Fibroblast of upper back skin (primary cell): Measurements from ENCODE around the gene NFATC4.
"Not testable (repeated sequence)": the region's sequence is repeated elsewhere in the genome, so short reads cannot be mapped to it uniquely, and the experiment has no call there.

ENCODE experiments used
- DNase-seq: peaks from one replicate; pipeline ENCODE4 v3.0.0-alpha.2; 2013

The NFATC4 gene

GRCh38 chr14:24339284-24340151 lies 28.5 kb upstream of the NFATC4 start, which contains the start of gene RIPK3:
RIPK3 (minus strand) TSS chr14:24339991; CDS start chr14:24339826, 165 bp downstream.
- DNase-seq, result no peak

GRCh38 chr14:24340606-24341005 lies 27.4 kb upstream of the NFATC4 start:
- DNase-seq, result no peak

GRCh38 chr14:24342889-24343288 lies 25.1 kb upstream of the NFATC4 start:
- DNase-seq, result no peak

DNA sequence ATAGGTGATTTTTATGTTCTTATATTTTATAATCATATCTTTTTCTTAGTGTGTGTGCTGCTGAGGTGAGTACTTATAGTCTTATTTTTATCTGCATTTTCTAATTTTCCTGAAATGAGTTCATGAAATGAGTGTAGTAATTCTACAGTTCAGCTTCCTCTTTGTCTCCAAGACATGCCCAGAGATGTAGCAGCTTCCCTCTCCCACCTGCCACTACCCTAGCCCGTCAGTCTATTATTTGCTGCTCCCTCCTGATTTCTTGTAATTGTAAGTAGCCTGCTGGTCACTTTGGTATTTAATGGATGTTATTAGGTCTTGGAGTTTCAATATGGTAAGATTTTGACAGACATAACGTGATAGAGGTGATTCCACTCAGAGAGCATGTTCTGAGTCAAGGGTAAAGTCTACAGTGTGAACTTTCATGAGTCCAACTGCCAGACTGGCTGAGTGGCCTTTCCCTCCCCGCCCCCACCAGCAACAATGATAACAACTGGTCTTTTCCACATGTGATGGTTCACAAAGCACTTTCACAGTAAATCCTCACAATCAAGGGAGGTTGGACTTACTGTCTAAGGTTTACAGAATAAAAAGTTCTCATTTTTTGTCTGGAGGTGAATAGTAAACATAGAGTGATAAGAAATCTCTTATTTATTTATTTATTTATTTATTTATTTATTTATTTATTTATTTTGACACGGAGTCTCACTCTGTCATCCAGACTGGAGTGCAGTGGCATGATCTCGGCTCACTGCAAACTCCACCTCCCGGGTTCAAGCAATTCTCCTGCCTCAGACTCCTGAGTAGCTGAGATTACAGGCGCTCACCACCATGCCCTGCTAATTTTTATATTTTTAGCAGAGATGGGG lies 24.0 kb upstream of the NFATC4 start:
- no peak for DNase-seq

GRCh38 chr14:24347134-24347533 lies 20.9 kb upstream of the NFATC4 start:
- DNase-seq, result no peak

DNA sequence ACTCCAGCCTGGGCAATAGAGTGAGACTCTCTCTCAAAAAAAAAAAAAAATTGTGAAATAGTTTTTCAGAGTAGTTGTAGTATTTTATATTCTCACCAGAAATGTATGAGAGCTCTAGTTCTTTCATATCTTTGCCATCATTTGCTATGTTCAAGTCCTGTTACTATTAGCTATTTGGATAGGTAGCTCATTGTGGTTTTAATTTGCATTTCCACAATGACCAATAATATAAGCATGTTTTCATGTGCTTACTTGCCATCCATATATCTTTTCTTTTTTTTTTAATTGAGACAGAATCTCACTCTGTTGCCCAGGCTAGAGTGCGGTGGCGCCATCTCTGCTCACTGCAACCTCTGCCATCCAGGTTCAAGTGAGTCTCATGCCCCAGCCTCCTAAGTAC lies 19.8 kb upstream of the NFATC4 start:
- DNase-seq, result no peak

- DNase-seq, result no peak
These were observed 18.2 kb upstream of the NFATC4 start for GRCh38 chr14:24349742-24350141.

DNA sequence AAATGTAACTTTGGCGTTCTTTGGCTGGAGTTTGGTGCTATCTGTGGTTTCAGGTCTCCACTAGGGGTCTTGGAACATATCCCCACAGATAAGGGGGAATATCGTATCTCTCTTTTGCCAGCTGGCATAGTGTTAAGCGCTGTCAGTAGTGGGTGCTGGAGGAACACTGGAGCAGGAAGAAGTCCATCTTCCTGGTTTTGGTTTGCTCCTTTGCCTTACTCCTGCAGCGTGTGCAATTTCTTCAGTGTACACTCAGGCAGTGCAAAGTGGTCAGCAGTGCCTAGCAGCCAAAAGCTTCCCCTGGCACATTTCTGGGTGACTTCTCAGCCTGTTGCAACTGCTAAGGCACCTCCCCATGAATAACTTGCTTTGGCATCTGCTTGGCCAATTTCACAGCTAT lies 16.5 kb upstream of the NFATC4 start:
- DNase-seq, result peak; percentile 28

DNA sequence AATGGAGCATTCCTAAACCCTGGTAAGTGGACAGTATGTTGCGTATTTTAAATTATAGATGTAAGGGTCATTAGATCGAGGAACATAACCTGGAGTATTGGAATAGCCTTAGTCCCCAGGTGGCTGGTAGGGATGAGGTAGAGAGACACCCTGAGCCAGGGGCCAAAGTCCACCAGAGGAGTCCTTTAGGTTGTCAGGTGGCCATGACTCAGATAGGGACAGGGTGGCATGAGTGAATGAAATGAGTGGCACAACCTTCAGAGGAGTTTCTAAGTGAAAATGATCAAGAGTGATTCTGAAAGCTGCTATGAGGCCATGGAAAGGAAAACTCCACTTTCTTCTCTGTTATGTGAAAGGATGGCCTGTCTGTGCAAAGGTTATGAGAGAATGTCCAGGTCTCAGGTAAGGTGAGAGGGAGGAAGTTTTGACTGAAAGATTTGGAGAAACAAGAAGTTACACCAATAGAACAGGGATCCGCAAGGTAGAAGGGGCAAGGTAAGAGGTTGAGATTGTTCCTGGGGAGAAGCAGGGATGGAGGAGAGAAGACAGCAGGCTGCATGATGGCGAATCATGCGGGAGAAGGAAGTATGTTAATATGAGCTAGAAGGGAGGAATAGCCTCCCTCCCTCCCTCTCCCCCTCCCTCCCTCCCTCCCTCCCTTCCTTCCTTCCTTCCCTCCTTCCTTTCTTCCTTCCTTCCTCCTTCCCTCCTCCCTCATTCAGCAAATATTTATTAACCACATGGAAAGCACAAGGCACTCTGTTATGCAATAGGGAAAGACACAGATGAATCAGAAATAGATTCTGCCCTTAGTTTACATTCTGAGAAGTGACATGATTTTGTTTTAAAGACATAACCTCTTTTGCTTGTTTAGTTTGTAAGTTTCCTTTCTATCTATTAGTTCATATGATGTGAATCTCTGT lies 14.2 kb upstream of the NFATC4 start:
- DNase-seq, result peak; percentile 60

GRCh38 chr14:24354482-24354825 lies 13.5 kb upstream of the NFATC4 start:
- not testable (repeated sequence) for DNase-seq

DNA sequence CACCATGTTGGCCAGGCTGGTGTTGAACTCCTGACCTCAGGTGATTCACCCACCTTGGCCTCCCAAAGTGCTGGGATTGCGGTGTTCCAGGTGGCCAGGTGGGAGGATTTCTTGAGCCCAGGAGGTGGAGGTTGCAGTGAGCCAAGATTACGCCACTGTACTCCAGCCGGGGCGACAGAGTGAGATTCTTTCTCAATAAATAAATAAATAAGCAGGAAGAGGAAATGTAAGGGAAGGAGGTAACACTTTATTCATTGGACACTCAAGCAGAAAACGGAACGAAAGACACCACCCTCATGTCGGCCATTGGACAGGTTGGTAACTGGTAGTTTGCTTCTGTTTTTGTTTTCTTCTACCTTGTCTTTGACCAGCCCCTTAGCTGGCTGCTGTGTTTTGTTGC lies 13.0 kb upstream of the NFATC4 start:
- DNase-seq, result no peak

DNA sequence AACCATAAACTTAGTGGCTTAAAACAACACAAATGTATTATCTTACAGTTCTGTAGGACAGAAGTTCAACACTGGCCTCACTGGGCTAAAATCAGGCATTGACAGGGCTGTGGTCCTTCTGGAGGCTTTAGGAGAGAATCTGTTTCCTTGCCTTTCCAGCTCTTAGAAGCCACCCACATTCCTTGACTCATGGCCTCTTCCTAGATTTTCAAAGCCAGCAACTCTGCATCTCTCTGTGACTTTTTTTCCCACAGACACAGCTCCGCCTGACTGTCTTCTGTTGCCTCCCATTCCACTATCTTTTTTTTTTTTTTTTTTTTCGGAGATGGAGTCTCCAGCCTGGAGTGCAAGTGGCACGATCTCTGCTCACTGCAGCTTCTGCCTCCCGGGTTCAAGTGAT lies 11.8 kb upstream of the NFATC4 start:
- no peak for DNase-seq

DNA sequence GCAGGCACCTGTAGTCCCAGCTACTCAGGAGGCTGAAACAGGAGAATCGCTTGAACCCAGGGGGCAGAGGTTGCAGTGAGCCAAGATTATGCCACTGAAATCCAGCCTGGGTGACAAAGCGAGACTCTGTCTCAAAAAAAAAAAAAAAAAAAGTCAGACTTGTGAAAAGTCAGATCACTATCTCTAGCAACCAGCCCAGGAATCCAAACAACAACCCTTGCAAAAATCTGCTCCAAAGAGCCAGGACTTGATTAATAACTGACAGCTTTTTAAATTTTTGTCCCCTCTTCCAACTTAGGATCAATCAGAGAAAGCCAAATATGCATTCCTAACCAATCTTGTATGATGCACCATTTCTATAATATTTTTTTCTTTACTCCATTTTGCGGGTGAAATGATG lies 7.7 kb upstream of the NFATC4 start:
- no peak for DNase-seq

GRCh38 chr14:24361326-24361725 lies 6.7 kb upstream of the NFATC4 start:
- DNase-seq, result no peak

DNA sequence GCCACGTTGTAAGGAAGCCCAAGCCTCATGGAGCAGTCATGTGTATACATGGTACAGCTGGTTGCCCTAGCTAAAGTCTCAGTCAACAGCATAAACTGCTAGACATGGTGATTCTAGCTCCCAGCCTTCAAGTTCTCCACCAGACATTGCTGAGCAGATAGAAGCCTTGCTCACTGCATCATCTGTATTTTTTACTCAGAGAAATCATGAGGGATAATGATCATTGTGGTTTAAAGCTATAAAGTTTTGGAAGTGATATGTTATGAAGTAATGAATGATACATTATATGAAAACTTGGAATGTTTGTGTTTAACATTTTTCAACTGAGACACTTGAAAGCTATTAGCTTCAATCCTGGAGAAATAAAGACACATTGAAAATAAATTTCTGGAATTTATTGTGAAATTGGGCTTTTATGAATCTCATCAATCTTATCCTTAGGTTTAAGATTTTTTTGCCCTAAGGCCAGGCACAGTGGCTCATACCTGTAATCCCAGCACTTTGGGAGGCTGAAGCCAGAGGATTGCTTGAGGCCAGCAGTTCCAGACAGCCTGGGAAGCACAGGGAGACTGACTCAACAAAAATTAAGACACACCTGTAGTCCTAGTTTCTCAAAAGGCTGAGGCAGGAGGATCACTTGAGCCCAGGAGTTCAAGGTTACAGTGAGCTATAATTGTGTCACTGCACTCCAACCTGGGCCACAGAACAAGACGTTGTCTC lies 5.6 kb upstream of the NFATC4 start:
- peak; percentile 63 for DNase-seq

DNA sequence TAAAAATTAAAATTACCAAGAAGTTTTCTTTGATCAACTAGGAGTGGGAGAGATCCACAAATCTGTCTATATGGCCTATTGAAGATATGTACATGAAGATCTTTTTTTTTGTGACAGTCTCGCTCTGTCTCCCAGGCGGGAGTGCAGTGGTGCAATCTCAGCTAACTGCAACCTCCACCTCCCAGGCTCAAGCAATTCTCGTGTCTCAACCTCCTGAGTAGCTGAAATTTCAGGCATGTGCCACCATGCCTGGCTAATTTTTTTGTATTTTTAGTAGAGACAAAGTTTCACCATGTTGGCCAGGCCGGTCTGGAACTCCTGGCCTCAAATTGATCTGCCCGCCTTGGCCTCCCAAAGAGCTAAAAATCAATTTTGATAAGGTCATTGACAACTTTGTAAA lies 4.6 kb upstream of the NFATC4 start:
- DNase-seq, result no peak

GRCh38 chr14:24364841-24365240 lies 3.1 kb upstream of the NFATC4 start:
- no peak for DNase-seq

- DNase-seq, result peak; percentile 93
These were observed 2.2 kb upstream of the NFATC4 start for GRCh38 chr14:24365600-24366412.

GRCh38 chr14:24366413-24366720 lies 1.6 kb upstream of the NFATC4 start:
- no peak for DNase-seq

GRCh38 chr14:24366721-24367513 lies 1.1 kb upstream of the NFATC4 start:
- peak; percentile 98 for DNase-seq

DNA sequence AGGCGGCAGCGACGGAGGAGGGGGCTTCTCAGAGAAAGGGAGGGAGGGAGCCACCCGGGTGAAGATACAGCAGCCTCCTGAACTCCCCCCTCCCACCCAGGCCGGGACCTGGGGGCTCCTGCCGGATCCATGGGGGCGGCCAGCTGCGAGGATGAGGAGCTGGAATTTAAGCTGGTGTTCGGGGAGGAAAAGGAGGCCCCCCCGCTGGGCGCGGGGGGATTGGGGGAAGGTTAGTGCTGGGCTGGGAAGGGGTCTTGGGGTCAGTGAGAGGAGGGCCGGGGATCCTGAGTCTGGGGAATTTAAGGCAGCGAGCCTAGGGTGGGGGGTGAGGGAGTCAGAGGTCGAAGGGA lies 203 bp downstream of the NFATC4 start:
- no peak for DNase-seq
